GM18499 (cell line): ENCODE results near the gene ALB.
A peak's percentile ranks its signal among the peaks of the same experiment; 100 is the strongest.
"Not testable (repeated sequence)": the region's sequence is repeated elsewhere in the genome, so short reads cannot be mapped to it uniquely, and the experiment has no call there.

ENCODE experiments used
- ATAC-seq: cut with Tn5 transposase; IDR thresholded peaks from one replicate; pipeline ENCODE4 v1.9.1; 2021; ENCODE audit warnings: moderate number of reproducible peaks; ENCODE audit not compliant: insufficient read depth, unreplicated experiment

The ALB gene

GRCh38 chr4:73404042-73404441, at the start of gene ALB:
Gene ALB (plus strand): TSS chr4:73404287. CDS start chr4:73404328, 41 bp downstream.
- ATAC-seq = no peak

GRCh38 chr4:73357174-73357573, 46.9 kb upstream of the ALB start:
- not testable (repeated sequence) for ATAC-seq

- ATAC-seq = not testable (repeated sequence)
These were observed 34.4 kb upstream of the ALB start for GRCh38 chr4:73369506-73370199.

GRCh38 chr4:73375328-73375741, 28.8 kb upstream of the ALB start:
- no peak for ATAC-seq

- ATAC-seq = no peak
These were observed 27.8 kb upstream of the ALB start for GRCh38 chr4:73376251-73376650.

- no peak for ATAC-seq
These were observed 27.1 kb upstream of the ALB start for GRCh38 chr4:73376976-73377375.

GRCh38 chr4:73378887-73379286, 25.2 kb upstream of the ALB start:
- no peak for ATAC-seq

GRCh38 chr4:73379946-73380345, 24.1 kb upstream of the ALB start:
- no peak for ATAC-seq

- ATAC-seq = no peak
These were observed 22.9 kb upstream of the ALB start for GRCh38 chr4:73381214-73381613.

- no peak for ATAC-seq
These were observed 20.6 kb upstream of the ALB start for GRCh38 chr4:73383452-73383851.

- peak; percentile 58 for ATAC-seq
These were observed 16.5 kb upstream of the ALB start for GRCh38 chr4:73387552-73387951.

- ATAC-seq = no peak
These were observed 15.2 kb upstream of the ALB start for GRCh38 chr4:73388887-73389286.

- not testable (repeated sequence) for ATAC-seq
These were observed 14.4 kb upstream of the ALB start for GRCh38 chr4:73389663-73390062.

- no peak for ATAC-seq
These were observed 12.3 kb upstream of the ALB start for GRCh38 chr4:73391774-73392173.

- no peak for ATAC-seq
These were observed 11.2 kb upstream of the ALB start for GRCh38 chr4:73392936-73393335.

GRCh38 chr4:73396304-73396703, 7.8 kb upstream of the ALB start:
- no peak for ATAC-seq

GRCh38 chr4:73396993-73397972, 6.8 kb upstream of the ALB start:
- no peak for ATAC-seq

- no peak for ATAC-seq
These were observed 2.7 kb upstream of the ALB start for GRCh38 chr4:73401412-73401811.

GRCh38 chr4:73404457-73404856, 370 bp downstream of the ALB start:
- ATAC-seq = no peak

GRCh38 chr4:73405138-73405537, 1.1 kb downstream of the ALB start:
- ATAC-seq = no peak

GRCh38 chr4:73406548-73406875, 2.4 kb downstream of the ALB start:
- ATAC-seq = no peak
